GM23248 (cell line): Measurements from ENCODE around the gene IMPACT.

Experiments
- EZH2 ChIP-seq: fragments of 200-600 bp; sonication (generic); IDR thresholded peaks from 2 replicates; pipeline ENCODE4 v1.6.1; 2018; ENCODE audit warnings: antibody characterized with exemption, mild to moderate bottlenecking; ENCODE audit not compliant: insufficient read depth, poor library complexity, severe bottlenecking
- EZH2phosphoT487 ChIP-seq: fragments of 200-600 bp; sonication (generic); IDR thresholded peaks from 2 replicates; pipeline ENCODE4 v1.6.1; 2018; ENCODE audit warnings: antibody characterized with exemption, moderate library complexity, mild to moderate bottlenecking, low read depth; ENCODE audit not compliant: insufficient read depth

GRCh38 chr18:24502667-24503523, 76.4 kb downstream of the IMPACT start:
- no peak for TF ChIP-seq EZH2
- no peak for TF ChIP-seq EZH2phosphoT487
